RWPE1 (cell line): ENCODE measurements around the gene COL4A1.

Experiments
- CTCF ChIA-PET: fragments of 350-600 bp; sonication (Branson Sonifier 250); formaldehyde crosslinking; extraction: SDS; loops from one replicate; lab custom pipeline; 2021; lab: Yijun Ruan, JAX
- POLR2A ChIA-PET: fragments of 400-600 bp; formaldehyde crosslinking; extraction: SDS; loops from one replicate; lab custom pipeline; 2020; ENCODE audit warnings: antibody characterized with exemption; ENCODE audit not compliant: low non-redundant PET; lab: Yijun Ruan, JAX
- DNase-seq: peaks from one replicate; pipeline ENCODE4 v3.0.0; 2012; ENCODE audit warnings: low spot score
- H3K27ac ChIP-seq: fragments of 450-650 bp; 2 replicates; pipeline ENCODE4 v1.5.1; 2017
- TF ChIP-seq, protein P1 (sequence below): fragments of 450-650 bp; conservative IDR thresholded peaks from 2 replicates; pipeline ENCODE4 v1.5.1; 2017; ENCODE audit warnings: low read depth, mild to moderate bottlenecking

The COL4A1 gene

DNA sequence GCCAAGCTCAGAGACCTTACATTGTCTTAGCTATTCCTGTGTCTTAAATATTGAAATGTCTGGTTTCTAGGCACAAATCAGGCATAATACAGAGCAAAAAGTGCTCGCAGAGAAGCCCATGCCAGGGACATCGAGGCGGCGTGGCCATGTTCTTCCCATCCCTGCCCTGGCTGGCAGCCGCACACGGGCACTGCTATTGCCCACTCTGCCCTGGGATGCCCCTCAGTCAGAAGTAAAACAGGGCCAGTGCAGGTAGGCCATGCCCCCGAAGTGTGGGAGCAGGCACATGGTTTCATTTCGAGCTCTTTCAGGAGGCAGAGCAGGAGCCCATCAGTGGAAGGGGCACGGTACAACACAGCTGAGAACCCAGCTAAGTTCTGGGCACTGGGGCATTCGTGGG lies 113.5 kb downstream of the COL4A1 start:
- TF ChIP-seq, protein P1, sequence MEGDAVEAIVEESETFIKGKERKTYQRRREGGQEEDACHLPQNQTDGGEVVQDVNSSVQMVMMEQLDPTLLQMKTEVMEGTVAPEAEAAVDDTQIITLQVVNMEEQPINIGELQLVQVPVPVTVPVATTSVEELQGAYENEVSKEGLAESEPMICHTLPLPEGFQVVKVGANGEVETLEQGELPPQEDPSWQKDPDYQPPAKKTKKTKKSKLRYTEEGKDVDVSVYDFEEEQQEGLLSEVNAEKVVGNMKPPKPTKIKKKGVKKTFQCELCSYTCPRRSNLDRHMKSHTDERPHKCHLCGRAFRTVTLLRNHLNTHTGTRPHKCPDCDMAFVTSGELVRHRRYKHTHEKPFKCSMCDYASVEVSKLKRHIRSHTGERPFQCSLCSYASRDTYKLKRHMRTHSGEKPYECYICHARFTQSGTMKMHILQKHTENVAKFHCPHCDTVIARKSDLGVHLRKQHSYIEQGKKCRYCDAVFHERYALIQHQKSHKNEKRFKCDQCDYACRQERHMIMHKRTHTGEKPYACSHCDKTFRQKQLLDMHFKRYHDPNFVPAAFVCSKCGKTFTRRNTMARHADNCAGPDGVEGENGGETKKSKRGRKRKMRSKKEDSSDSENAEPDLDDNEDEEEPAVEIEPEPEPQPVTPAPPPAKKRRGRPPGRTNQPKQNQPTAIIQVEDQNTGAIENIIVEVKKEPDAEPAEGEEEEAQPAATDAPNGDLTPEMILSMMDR: no peak
- ChIA-PET CTCF (no interaction called here), POLR2A (no interaction called here)
- DNase-seq: no peak
- no peak overlapping the region for H3K27ac ChIP-seq

- DNase-seq: no peak
- CTCF ChIA-PET: no interaction called here
- TF ChIP-seq, protein P1: no peak
These were observed 114.5 kb downstream of the COL4A1 start for GRCh38 chr13:110192472-110192871.

GRCh38 chr13:110187641-110188161 lies 119.3 kb downstream of the COL4A1 start:
- ChIA-PET CTCF (interaction anchor here (0.6 kb wide), 1 partner anchor 981 kb away, joined by 4 read pairs; no protein-coding TSS in a partner anchor), POLR2A (no interaction called here)
- no peak overlapping the region for H3K27ac ChIP-seq
- peak; percentile 24 for DNase-seq
- TF ChIP-seq, protein P1: no peak

More at GRCh38 chr13:110192472-110192871, 114.5 kb downstream of the COL4A1 start:
- POLR2A ChIA-PET: no interaction called here
- H3K27ac ChIP-seq: no peak overlapping the region

- TF ChIP-seq, protein P1: no peak
- H3K27ac ChIP-seq: no peak overlapping the region
- POLR2A ChIA-PET: no interaction called here
- CTCF ChIA-PET: no interaction called here
- DNase-seq: no peak
These were observed 120.6 kb downstream of the COL4A1 start for GRCh38 chr13:110186231-110186855.

DNA sequence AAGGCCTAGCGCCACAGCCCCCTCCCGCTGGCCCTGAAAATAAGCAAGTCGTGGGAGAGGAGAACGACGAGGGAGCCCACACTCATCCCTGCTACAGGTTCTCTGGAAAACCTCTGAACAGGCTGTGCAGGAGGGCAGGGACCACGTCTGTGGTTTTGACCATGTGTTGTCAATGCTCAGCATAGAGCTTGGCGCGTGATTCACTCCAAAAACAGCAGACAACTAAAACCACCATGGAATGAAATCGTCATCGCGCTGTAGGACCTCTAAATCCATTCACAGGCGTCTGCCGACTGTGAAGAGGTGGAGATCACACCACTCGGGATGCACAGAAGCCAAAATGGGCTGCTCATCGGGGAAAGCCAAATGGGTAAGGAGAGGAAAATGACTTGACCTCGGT lies 121.3 kb downstream of the COL4A1 start:
- DNase-seq: no peak
- TF ChIP-seq, protein P1: no peak
- POLR2A ChIA-PET: no interaction called here
- no peak overlapping the region for H3K27ac ChIP-seq
- CTCF ChIA-PET: interaction anchor here (0.5 kb wide), 1 partner anchor 584 kb away, joined by 3 read pairs; no protein-coding TSS in a partner anchor

- H3K27ac ChIP-seq: no peak overlapping the region
- TF ChIP-seq, protein P1: no peak
- no peak for DNase-seq
- CTCF ChIA-PET: no interaction called here
- POLR2A ChIA-PET: no interaction called here
These were observed 123.0 kb downstream of the COL4A1 start for GRCh38 chr13:110183910-110184309.
